Activated CD8-positive, alpha-beta T cell treated with anti-CD3 and anti-CD28 coated beads for 36 hours (primary cell): ENCODE results near the gene CD276. TPM values are rescaled to one million over a fixed set of nuclear protein-coding genes. Genes with fewer than 3 reads are reported as not detected.

ENCODE experiments used
- ATAC-seq: fragments of 200-7000 bp; cut with Tn5 transposase; one replicate; pipeline ENCODE4 v1.10.0; 2021; ENCODE audit warnings: mild to moderate bottlenecking, moderate library complexity
- CTCF ChIA-PET: fragments of 350-600 bp; sonication (Branson Sonifier 250); formaldehyde crosslinking; loops from one replicate; lab custom pipeline; 2021; ENCODE audit warnings: antibody characterized with exemption; lab: Charles Lee
- POLR2A ChIA-PET: fragments of 350-600 bp; sonication (Branson Sonifier 250); formaldehyde crosslinking; loops from one replicate; lab custom pipeline; 2021; ENCODE audit warnings: antibody characterized with exemption; lab: Charles Lee
- DNase-seq: peaks from one replicate; pipeline ENCODE4 v3.0.0-alpha.2; 2020
- H3K27ac Mint-ChIP-seq: one replicate; pipeline ENCODE4 v1.8.0; 2021; ENCODE audit warnings: mild to moderate bottlenecking, mixed read lengths
- H3K27me3 Mint-ChIP-seq: one replicate; pipeline ENCODE4 v1.8.0; 2021; ENCODE audit warnings: mixed read lengths
- H3K36me3 Mint-ChIP-seq: one replicate; pipeline ENCODE4 v1.8.0; 2021; ENCODE audit warnings: low read depth, mixed read lengths
- H3K4me1 Mint-ChIP-seq: one replicate; pipeline ENCODE4 v1.8.0; 2021; ENCODE audit warnings: low read depth, mixed read lengths
- H3K4me3 Mint-ChIP-seq: one replicate; pipeline ENCODE4 v1.8.0; 2021; ENCODE audit warnings: mild to moderate bottlenecking, moderate library complexity, mixed read lengths
- H3K9me3 Mint-ChIP-seq: one replicate; pipeline ENCODE4 v1.8.0; 2021; ENCODE audit warnings: mixed read lengths
- CTCF ChIP-seq: fragments of 200-600 bp; IDR thresholded peaks from one replicate; pipeline ENCODE4 v1.8.0; 2022; ENCODE audit warnings: antibody characterized with exemption, mild to moderate bottlenecking
- intact Hi-C: fragments of 100-400 bp; cut with micrococcal nuclease; formaldehyde crosslinking; loops from one replicate; pipeline ENCODE4 v1.10.0; 2022
- total RNA-seq, 2 experiments: library from RNA; stranded (reverse); gene quantifications; one replicate each; pipeline ENCODE4 v1.2.3, GENCODE V29; 2021

Gene CD276
- total RNA-seq, 2 experiments from 2014 or later, result 0.31 to 0.45 TPM

- ChIA-PET CTCF (interaction anchor here (1.1 to 13.0 kb wide), 5 partner anchors 9 to 59 kb away, joined by 3 to 349 read pairs (median 11); partner anchors contain the start of gene NPTN), POLR2A (interaction anchor here (0.7 to 1.2 kb wide), 2 partner anchors 8 to 13 kb away, joined by 3 to 4 read pairs; no protein-coding TSS in a partner anchor)
- Mint-ChIP-seq H3K27me3 (peaks cover 56% of the 10 kb centered on the region), H3K4me1 (peaks cover 19% of the 10 kb centered on the region), H3K9me3 (no peaks in the 10 kb centered on the region), H3K27ac (no peak overlapping the region), H3K36me3 (no peaks in the 10 kb centered on the region), H3K4me3 (no peak overlapping the region)
- intact Hi-C loops, result no loop called here
- no peak for TF ChIP-seq CTCF
- DNase-seq, result no peak
- ATAC-seq, result no peak
Measured at GRCh38 chr15:73695773-73696640, 11.8 kb downstream of the CD276 start.

- Mint-ChIP-seq H3K4me1 (peaks cover 19% of the 10 kb centered on the region), H3K36me3 (no peaks in the 10 kb centered on the region), H3K27ac (no peak overlapping the region), H3K4me3 (no peak overlapping the region), H3K9me3 (no peaks in the 10 kb centered on the region), H3K27me3 (peaks cover 56% of the 10 kb centered on the region)
- ChIA-PET CTCF (interaction anchor here (1.2 to 13.0 kb wide), 3 partner anchors 9 to 59 kb away, joined by 7 to 349 read pairs (median 165); partner anchors contain the start of gene NPTN), POLR2A (interaction anchor here (0.6 to 1.2 kb wide), 2 partner anchors 9 to 194 kb away, joined by 4 read pairs; no protein-coding TSS in a partner anchor)
- no peak for ATAC-seq
- intact Hi-C loops, result no loop called here
- TF ChIP-seq CTCF, result no peak
- DNase-seq, result no peak
Measured at GRCh38 chr15:73696641-73697001, 12.4 kb downstream of the CD276 start.

DNA sequence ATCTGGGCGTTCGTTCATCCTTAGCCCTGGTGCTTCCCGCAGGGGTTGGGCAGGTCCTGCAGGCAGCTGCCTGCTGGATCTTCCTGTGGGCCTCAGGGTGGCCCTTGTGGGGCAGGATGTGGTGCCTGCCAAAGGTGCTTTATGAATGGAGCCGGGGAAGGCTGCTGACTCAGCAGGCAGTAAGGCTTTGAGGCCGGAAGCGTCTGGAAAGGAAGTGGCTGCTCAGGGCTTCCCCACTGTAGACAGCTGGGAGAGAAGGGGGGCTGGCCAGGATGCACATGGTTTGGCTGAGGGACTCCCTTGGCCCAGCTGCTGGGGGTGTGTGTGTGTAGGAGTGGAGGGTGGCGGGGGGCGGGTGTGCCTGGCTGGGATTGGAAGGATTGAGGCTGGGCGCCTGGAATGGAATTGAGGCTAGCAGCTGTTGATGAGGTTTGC lies 12.9 kb downstream of the CD276 start:
- TF ChIP-seq CTCF, result no peak
- POLR2A ChIA-PET, result interaction anchor here (0.6 to 1.2 kb wide), 2 partner anchors 9 to 193 kb away, joined by 4 read pairs; no protein-coding TSS in a partner anchor
- Mint-ChIP-seq H3K27me3 (peaks cover 58% of the 10 kb centered on the region), H3K9me3 (no peaks in the 10 kb centered on the region), H3K36me3 (no peaks in the 10 kb centered on the region), H3K27ac (no peak overlapping the region), H3K4me3 (no peak overlapping the region), H3K4me1 (peaks cover 19% of the 10 kb centered on the region)
- ATAC-seq (peak; percentile 93), DNase-seq (peak; percentile 92)
- intact Hi-C loops, result no loop called here
- CTCF ChIA-PET, result interaction anchor here (0.6 to 13.0 kb wide), 4 partner anchors 8 to 165 kb away, joined by 3 to 349 read pairs (median 86); partner anchors contain the start of gene NPTN

GRCh38 chr15:73699249-73700040 lies 15.3 kb downstream of the CD276 start:
- CTCF ChIA-PET, result interaction anchor here (0.7 to 13.0 kb wide), 33 partner anchors 8 to 458 kb away, joined by 3 to 349 read pairs (median 5); partner anchors contain the start of gene NPTN
- intact Hi-C loops, result loop anchor here (2.0 to 10.0 kb wide), 4 partner anchors 23 to 395 kb away; no protein-coding TSS in a partner anchor
- ATAC-seq, result no peak
- DNase-seq, result no peak
- H3K4me3 Mint-ChIP-seq, result no peak overlapping the region
- peaks cover 19% of the 10 kb centered on the region for H3K4me1 Mint-ChIP-seq
- H3K27ac Mint-ChIP-seq, result no peak overlapping the region
- no peaks in the 10 kb centered on the region for H3K36me3 Mint-ChIP-seq
- no peaks in the 10 kb centered on the region for H3K9me3 Mint-ChIP-seq
- TF ChIP-seq CTCF, result no peak
- POLR2A ChIA-PET, result interaction anchor here (0.6 to 1.4 kb wide), 2 partner anchors 22 to 415 kb away, joined by 3 read pairs; no protein-coding TSS in a partner anchor
- peaks cover 42% of the 10 kb centered on the region for H3K27me3 Mint-ChIP-seq
